CD4-positive, alpha-beta T cell treated with Interleukin-15 for 1 hour (primary cell): ENCODE measurements around the gene PCA3.
"Not testable (repeated sequence)": the region's sequence is repeated elsewhere in the genome, so short reads cannot be mapped to it uniquely, and the experiment has no call there.

Source experiments
- DNase-seq: peaks from one replicate; pipeline ENCODE4 v3.0.0-alpha.2; 2020

Gene PCA3

GRCh38 chr9:76764138-76764537 is at the start of gene PCA3:
Gene PCA3, plus strand, starts transcription at chr9:76764438.
- DNase-seq: no peak

DNA sequence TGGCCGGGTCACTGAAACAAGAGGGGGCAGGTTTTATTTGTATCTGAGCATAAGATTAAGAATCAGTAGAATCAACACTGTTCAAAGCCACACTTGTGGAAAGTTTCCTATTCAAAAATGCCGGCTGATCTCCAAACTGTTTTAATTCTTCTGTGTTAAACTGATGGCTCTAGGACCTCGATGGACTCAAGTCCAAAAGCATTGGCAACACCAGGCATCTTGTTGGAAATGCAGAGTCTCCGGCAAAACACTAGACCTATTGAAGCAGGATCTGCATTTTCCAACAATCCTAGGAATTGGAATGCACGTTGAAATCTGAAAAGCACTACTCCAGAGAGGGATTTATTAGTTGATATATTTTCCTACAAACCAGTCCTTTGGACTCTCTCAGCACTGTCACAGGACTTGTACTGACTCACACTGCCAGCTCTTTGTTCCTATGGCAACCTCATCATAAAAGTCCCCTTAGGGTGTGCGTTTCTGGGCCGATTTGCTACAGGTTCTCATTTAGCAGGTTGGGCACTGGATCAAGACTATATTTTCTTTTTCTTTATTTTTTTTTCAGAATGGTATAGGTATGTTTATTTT is 48.1 kb upstream of the PCA3 start:
- no peak for DNase-seq

- no peak for DNase-seq
Observed at GRCh38 chr9:76717176-76717575, 47.1 kb upstream of the PCA3 start.

DNA sequence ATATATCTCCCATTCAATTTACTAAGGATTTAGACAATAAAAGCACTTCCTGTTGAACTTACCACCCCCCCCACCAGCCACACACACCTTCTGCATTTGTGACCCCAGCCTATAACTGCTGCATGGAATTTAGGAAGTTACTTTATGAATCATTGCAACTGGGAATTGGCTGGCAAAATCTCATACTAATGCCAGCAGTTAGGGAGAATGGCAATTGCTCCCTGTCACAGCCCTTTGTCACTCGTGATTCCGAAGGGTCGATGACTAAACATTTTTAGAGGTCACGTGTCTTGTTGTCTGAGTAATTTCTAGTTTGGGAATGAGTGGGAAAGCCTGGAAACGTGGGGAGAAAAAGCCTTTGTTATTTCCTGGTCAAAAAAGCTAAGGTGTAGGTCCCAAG is 46.6 kb upstream of the PCA3 start:
- no peak for DNase-seq

- no peak for DNase-seq
Observed at GRCh38 chr9:76718166-76718565, 46.1 kb upstream of the PCA3 start.

GRCh38 chr9:76720245-76720644 is 44.0 kb upstream of the PCA3 start:
- no peak for DNase-seq

DNA sequence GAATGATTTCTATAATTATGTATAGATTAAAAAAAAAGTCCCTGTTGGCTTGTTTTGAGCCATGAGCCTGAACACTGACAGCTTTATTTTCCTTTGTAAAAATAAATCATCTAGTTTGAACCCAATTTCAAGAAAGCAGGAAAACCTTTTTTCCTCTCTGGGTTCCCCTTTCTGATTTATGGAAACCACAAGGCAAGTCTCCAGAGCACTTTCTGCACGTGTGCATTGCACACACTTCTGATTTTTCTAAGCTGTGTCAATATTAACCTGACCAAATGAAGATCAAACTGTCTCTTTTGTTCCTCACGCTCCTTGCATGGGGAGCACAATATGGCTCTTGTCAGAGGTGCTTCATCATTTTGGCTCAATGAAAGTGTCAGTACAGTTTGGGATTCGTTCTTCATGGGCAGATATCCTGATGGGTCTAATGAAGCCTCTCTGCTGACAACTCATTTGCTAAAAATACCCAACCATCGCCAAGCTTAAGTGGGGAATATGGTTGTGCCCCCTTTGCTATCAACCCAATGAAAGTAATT is 39.2 kb upstream of the PCA3 start:
- DNase-seq: no peak

- no peak for DNase-seq
Observed at GRCh38 chr9:76725885-76726284, 38.4 kb upstream of the PCA3 start.

DNA sequence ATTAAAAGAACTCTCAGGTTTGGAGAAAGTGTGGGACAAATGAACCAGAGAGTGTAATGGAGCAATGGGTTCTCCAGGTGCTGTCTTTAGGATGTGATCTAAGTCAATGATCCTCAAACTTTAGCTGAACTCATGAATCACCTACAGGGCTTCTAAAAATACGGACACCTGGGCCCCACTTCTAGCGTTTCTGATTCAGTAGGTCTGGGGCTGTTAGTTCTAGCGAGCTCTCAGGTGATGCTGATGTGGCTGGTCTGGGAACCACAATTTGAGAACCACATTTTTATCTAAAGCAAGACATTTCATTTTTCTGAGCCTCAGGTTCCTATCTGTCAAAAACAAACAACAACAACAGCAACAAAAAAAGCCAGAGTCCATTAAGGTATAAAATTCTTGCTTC is 35.1 kb upstream of the PCA3 start:
- DNase-seq: no peak

DNA sequence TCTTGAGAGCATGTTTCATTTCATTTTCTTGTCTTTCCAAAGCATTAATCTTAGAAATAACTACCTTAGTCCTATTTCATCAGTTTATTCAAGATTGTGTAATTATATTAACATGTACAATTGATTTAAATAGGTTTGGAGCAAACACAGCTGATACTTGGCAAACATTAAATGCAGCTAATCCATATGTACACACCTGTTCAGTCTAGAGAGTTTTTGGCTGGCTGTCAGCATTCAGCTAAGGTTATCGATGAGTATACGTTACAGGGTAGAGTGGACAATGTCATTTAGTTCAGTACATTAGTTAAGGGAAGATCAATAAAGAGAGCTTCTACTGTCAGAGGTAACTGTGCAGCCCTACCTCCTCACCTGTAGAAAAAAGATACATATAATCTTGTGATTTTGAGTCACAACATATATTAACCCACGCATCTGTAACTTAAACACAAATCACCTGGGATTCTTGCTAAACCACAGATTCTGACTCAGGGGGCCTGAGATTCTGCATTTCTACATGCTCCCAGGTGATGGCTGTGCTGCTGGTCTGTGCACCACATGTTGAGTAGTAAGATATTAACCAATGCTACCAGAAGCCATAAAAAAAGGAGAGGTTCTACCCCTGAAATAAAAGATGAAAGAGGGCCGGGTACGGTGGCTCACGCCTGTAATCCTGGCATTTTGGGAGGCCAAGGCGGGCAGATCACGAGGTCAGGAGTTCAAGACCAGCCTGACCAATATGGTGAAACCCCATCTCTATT is 34.1 kb upstream of the PCA3 start:
- DNase-seq: no peak

DNA sequence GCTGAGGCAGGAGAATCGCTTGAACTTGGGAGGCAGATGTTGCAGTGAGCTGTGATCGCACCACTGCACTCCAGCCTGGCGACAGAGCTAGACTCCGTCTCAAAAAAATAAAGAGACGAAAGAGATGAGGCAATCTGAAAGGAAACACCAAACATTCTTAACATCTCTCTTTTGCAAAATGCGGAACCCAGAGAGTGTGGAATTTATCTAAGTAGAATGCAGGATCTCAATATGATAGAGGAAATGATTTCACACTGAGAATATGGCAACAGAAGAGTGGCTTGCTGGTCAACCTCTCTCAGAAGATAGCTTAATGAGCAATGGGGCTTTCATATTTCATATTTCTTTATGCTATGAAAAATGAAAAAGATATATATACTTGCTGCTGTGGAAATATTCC is 33.4 kb upstream of the PCA3 start:
- no peak for DNase-seq

DNA sequence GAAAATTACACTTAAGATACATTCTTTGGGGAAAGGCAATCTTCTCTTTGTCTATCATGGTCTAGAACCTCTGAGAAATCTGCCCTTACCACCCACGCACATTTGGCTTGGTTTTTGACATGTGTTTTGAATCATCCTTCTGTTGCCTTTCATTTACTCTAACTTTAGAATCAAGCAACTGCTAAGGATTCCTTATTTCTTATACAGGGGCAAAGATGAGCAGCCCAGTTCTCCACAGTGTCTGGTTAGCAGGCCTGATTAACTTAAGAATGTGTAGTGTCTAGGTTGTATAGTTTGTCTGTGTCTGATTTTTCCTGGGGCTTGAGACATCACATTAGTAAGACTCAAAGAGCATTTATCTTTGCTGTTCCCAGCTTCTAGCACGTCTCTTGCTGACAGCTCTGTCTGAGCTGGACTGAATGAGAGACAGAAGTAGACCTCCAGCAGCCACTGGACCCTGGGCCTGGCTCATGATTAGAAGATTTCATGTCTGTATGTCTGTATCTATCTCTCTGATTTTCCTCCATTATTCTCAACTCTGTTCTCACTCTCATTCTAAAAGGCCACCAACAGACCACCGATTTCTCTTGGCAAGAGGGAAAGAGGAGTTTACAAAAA is 31.8 kb upstream of the PCA3 start:
- DNase-seq: no peak

DNA sequence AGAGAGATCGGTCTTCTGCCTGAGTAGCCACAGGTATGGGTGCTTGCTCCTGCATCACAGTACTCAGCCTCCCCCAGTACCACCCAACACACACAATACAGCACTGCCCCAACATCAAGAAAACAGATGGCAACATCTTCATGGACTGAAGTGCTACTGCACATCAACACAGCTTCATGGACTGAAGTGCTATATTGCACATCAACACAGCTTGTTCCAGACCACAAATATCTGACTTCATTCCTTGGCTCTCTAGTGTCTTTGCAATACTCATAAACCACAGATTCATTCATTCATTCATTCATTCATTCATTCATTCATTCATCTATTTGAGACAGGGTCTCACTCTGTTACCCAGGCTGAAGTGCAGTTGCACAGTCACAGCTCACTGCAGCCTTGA is 31.1 kb upstream of the PCA3 start:
- no peak for DNase-seq

DNA sequence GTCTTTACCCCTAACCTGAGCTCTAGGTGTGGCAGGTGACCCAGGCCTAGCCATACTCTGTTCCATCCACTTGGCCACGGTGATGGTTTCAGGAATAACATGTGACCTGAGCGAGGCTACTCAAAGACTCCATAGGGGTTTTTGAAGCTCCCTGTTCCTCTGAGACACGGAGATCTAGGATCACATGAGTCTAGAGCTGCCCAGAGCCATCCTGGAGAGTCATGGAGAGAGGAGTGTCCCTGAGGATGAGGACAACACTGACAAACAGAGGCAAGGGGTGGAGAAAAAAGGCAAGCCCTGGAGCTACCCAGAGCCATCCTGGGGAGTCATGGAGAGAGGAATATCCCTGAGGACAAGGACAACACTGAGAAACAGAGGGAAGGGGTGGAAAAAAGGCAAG is 29.5 kb upstream of the PCA3 start:
- no peak for DNase-seq

- no peak for DNase-seq
Observed at GRCh38 chr9:76737154-76737902, 26.9 kb upstream of the PCA3 start.

DNA sequence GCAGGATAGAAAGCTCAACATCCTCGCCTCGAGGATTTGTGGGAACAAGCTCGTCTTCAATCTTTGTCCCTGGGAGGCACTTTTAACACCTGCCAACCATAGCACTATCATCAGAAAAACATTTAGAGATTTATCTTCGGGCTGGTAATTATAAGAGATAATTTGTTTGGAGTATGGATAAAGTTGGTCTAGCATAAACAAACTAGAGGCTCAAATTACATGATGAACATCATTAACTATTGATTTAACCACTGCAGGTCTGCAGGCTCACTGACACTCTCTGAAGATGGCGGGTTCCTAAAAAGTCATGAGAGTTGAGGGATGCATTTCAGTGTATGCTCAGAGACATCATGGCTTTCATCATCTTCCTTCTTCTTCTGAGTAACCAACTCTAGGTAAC is 25.8 kb upstream of the PCA3 start:
- DNase-seq: no peak

DNA sequence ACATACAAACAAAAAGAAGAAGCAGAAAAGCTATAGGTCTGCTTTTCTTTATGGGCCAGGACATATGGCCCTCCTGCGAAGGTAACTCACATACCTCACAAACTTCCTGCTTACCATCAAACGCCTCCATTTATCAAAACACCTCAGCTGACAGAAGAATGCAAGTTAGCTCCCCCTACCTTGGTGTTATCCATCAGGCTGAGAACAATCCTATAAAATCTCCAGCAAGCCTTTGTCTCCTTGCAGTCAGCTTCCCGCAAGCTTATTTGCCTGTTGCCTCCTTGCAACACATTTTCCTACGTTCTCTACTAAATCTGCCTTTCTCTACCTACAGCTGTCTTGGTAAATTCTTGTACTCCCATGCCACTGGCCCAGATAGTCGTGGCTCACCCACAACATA is 22.7 kb upstream of the PCA3 start:
- no peak for DNase-seq

DNA sequence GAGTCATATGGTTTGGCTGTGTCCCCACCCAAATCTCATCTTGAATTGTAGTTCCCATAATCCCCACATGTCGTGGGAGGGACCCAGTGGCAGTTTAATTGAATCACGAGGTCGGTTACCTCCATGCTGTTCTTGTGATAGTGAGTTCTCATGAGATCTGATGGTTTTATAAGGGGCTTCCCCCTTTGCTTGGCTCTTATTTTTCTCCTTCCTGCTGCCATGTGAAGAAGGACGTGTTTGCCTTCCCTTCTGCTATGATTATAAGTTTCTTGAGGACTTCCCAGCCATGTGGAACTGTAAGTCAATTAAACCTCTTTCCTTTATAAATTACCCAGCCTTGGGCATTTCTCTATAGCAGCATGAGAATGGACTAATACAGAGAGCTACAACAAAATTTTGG is 21.3 kb upstream of the PCA3 start:
- DNase-seq: not testable (repeated sequence)

- no peak for DNase-seq
Observed at GRCh38 chr9:76743931-76744330, 20.3 kb upstream of the PCA3 start.

GRCh38 chr9:76744336-76744735 is 19.9 kb upstream of the PCA3 start:
- DNase-seq: no peak

GRCh38 chr9:76751001-76751400 is 13.2 kb upstream of the PCA3 start:
- DNase-seq: no peak

GRCh38 chr9:76756268-76756640 is 8.0 kb upstream of the PCA3 start:
- no peak for DNase-seq

- no peak for DNase-seq
Observed at GRCh38 chr9:76756941-76757673, 7.1 kb upstream of the PCA3 start.
